GM12874 (cell line): ENCODE measurements around the gene TENT4A.

ENCODE experiments used
- TF ChIP-seq, protein P1 (sequence below): IDR thresholded peaks from 2 replicates; pipeline ENCODE4 v1.5.1; 2011; ENCODE audit warnings: low read depth, mild to moderate bottlenecking, control low read depth, low read length, moderate library complexity; ENCODE audit not compliant: insufficient read depth

Gene TENT4A

DNA sequence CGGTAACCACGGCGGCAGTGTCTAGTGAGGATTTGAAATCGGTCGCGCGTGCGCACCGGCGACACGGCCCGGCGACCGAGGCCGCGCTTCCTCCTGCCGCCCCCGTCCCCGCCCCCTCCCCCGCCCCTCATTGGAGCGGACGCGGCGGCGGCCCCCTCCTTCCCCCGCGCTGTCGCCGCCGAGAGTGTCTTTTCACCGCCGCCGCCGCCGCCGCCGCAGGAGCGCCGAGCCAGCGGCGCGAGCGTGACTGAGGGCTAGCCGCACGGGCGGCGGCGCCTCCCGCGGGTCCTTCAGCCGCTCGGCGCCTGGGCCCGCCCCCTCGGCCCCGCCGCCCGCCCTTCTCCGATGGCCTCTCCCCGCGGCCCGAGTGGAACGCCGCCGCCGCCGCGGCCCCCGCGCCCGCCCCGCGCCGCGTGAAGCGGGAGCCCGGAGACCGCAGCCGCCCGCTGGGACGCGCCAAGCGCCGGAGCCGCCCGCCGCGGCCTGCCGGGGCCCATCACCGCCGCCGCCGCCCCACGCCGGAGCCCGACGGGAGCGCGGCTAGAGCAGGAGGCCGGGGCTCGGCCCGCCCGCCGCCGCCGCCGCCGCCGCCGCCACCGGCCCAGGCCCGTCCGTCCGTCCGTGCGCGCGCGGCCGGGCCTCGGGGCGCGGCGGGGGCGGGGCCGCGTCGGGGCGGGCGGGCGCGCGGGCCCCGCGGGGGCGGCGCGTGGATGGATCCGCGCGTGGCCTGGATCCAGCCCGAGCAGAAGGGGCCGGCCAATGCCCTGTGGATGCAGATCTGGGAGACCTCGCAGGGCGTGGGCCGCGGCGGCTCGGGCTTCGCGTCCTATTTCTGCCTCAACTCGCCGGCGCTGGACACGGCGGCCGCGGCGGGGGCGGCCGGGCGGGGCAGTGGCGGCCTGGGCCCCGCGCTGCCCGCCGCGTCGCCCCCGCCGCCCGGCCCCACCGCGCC is at the start of gene TENT4A:
TSS of gene TENT4A (plus strand) at position 159 of the 952 bp plus-strand sequence. CDS start at position 711, 552 bp downstream.
- TF ChIP-seq, protein P1, sequence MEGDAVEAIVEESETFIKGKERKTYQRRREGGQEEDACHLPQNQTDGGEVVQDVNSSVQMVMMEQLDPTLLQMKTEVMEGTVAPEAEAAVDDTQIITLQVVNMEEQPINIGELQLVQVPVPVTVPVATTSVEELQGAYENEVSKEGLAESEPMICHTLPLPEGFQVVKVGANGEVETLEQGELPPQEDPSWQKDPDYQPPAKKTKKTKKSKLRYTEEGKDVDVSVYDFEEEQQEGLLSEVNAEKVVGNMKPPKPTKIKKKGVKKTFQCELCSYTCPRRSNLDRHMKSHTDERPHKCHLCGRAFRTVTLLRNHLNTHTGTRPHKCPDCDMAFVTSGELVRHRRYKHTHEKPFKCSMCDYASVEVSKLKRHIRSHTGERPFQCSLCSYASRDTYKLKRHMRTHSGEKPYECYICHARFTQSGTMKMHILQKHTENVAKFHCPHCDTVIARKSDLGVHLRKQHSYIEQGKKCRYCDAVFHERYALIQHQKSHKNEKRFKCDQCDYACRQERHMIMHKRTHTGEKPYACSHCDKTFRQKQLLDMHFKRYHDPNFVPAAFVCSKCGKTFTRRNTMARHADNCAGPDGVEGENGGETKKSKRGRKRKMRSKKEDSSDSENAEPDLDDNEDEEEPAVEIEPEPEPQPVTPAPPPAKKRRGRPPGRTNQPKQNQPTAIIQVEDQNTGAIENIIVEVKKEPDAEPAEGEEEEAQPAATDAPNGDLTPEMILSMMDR = no peak

DNA sequence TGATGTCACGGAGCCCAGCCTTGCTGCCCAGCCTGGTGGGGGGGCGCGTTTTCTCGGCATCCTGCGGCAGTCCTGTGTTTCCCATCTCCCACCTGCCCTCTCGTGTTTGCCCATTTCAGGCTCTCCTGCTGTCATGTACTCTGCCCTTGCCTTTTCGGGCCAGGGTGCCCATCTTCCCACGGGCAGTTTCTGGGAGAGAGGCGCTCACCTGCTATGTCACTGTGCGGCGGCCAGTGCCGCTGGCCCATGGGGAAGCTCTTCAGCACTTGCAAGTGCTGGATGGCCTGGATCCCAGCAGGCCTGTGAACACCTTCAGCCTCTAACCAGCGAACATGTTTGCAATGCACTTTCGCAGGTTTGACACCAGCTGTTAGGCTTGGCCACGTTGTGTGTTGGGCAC is 46.5 kb upstream of the TENT4A start:
- TF ChIP-seq, protein P1 = no peak

DNA sequence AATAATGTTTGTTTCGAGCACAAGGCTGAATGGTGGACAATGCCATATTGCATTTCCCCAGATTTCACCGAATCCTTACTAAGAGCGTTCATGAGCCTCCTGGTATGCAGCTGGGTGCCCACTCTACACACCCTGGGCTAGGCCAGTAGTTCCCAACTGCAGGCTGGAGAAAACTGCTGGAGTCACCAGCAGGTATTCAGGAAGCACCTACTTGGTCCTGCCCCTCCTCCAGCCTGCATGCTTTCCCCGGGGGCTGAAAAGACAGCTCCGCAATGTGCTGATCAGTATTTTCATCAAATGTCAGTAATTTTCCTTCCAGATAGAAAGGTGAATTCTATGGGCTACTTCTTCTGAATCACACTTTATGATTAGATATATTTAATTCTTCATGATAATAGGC is 45.6 kb upstream of the TENT4A start:
- TF ChIP-seq, protein P1 = no peak

DNA sequence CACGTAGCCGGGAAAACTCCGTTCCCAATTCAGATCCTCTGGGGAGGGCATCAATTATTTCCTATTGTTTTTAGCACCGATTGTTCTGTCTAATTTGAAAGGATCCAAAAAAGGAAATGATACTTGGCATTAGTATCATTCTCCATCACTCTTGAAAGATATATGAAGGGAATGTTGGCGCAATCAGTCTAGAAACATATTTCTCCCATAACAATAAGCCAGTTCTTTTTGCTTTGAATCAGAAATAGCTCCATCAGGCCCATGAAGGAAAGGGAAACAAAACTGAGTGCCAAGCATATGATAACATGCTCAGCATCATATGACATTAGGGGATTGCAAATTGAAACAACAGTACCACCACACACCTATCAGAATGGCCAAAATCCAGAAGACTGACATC is 40.2 kb upstream of the TENT4A start:
- TF ChIP-seq, protein P1 = no peak

DNA sequence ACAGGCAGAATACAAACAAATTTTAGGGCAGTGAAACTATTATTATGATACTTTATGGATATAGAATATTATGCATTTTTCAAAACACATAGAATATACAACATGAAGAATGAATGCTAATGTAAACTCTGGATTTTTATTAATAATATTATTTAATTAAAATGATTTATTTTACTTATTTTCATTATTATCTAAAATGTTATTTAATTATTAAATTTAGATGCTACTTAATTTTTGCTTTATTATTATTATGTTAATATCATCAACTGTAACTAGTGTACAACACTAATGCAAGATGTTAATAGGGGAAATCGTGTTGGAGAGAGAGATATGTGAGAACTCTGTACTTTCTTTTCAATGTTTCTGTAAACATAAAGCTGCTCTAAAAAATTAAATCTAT is 39.3 kb upstream of the TENT4A start:
- TF ChIP-seq, protein P1 = no peak

DNA sequence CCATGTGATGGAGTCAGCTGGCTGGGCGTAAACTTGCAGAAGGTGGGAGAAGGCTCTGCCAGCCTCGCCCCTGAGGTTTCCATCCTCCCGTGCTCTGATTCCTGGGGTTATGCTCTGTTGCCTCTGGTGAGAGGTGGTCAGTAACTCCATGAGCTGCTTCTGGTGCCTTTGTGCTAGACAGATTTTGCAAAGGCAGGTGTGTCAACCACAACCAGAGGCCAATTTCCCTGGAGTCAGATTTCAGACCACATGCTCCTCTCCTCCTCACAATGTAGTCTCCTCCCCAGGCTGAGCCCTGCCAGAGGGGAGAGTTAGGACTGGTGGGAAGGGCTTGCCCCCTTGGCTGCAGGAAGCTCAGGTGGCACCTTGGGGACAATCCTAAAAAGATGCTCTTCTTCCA is 38.8 kb upstream of the TENT4A start:
- TF ChIP-seq, protein P1 = no peak

DNA sequence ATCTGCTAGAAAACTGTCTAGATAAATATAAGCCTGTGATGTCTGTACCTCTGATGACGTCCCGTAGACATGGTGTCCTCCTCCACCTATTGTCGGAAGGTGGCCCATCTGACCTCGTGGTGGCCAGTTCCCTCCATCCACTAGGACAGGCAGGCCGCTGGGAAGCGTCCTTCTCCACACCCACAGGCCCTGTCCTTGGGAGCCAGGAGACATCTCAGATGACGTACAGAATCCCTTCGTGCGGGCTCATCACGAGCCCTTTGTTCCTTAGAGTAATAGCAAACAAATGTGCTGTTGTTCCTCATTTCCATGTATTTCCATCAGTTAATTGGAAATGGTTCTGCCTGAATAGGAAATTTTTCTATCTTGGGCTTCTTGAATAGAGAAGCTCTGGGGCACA is 38.3 kb upstream of the TENT4A start:
- TF ChIP-seq, protein P1 = no peak
